HG03039 (cell line): ENCODE measurements around the gene CSGALNACT2.
"Not testable (repeated sequence)": the region's sequence is repeated elsewhere in the genome, so short reads cannot be mapped to it uniquely, and the experiment has no call there.

Source experiments
- ATAC-seq: cut with Tn5 transposase; IDR thresholded peaks from one replicate; pipeline ENCODE4 v1.9.1; 2021; ENCODE audit warnings: mild to moderate bottlenecking, moderate library complexity; ENCODE audit not compliant: unreplicated experiment

Gene CSGALNACT2

GRCh38 chr10:43176271-43176670 lies 38.0 kb downstream of the CSGALNACT2 start:
- no peak for ATAC-seq

- no peak for ATAC-seq
Observed at GRCh38 chr10:43177595-43177994, 39.4 kb downstream of the CSGALNACT2 start.

GRCh38 chr10:43181146-43181545 lies 42.9 kb downstream of the CSGALNACT2 start:
- no peak for ATAC-seq

- ATAC-seq = not testable (repeated sequence)
Observed at GRCh38 chr10:43183764-43184163, 45.5 kb downstream of the CSGALNACT2 start.

GRCh38 chr10:43186150-43186549 lies 47.9 kb downstream of the CSGALNACT2 start:
- ATAC-seq = no peak

- no peak for ATAC-seq
Observed at GRCh38 chr10:43187213-43187612, 49.0 kb downstream of the CSGALNACT2 start.

DNA sequence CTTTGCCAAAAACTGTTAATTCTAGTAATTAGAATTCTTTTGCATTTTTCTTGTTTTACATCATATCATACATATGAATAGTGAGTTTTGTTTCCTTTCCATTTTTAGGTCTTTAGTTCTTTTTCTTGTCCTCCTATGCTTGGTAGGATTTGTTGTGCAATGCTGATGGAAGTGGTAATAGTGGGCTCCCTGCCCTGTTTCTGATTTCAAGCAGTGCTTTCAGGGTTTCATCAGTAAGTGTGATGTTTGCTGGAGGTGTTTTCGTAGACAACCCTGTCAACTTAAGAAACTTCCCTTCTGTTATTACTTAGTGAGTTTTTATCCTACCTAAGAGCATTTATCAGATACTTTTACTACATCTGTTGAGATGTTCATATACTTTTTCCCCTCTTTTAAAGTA lies 50.5 kb downstream of the CSGALNACT2 start:
- ATAC-seq = no peak

- no peak for ATAC-seq
Observed at GRCh38 chr10:43190289-43190688, 52.0 kb downstream of the CSGALNACT2 start.

GRCh38 chr10:43190775-43191174 lies 52.5 kb downstream of the CSGALNACT2 start:
- no peak for ATAC-seq

- ATAC-seq = no peak
Observed at GRCh38 chr10:43192884-43193283, 54.6 kb downstream of the CSGALNACT2 start.

- ATAC-seq = no peak
Observed at GRCh38 chr10:43193496-43194080, 55.3 kb downstream of the CSGALNACT2 start.

- no peak for ATAC-seq
Observed at GRCh38 chr10:43194266-43194665, 56.0 kb downstream of the CSGALNACT2 start.

DNA sequence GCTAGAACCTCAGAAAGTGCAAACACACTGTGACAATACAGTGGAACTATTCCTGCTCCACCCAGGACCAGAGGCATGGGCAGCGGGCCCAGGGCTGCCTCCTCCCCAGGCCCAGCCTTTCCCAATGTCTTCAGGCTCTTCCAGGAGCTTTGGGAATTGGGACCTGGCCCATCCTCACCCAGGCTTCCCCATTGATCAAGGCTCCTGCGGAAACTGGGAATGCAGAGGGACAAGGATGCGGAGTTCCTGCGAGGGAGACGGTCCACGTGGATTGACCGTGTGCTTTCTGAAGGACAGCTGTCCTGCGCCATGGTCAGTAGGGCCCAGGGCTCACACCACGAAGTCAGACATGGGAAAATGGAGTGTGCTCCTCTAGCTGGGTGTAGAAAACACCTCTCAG lies 56.6 kb downstream of the CSGALNACT2 start:
- ATAC-seq = no peak

GRCh38 chr10:43195557-43195956 lies 57.3 kb downstream of the CSGALNACT2 start:
- no peak for ATAC-seq

DNA sequence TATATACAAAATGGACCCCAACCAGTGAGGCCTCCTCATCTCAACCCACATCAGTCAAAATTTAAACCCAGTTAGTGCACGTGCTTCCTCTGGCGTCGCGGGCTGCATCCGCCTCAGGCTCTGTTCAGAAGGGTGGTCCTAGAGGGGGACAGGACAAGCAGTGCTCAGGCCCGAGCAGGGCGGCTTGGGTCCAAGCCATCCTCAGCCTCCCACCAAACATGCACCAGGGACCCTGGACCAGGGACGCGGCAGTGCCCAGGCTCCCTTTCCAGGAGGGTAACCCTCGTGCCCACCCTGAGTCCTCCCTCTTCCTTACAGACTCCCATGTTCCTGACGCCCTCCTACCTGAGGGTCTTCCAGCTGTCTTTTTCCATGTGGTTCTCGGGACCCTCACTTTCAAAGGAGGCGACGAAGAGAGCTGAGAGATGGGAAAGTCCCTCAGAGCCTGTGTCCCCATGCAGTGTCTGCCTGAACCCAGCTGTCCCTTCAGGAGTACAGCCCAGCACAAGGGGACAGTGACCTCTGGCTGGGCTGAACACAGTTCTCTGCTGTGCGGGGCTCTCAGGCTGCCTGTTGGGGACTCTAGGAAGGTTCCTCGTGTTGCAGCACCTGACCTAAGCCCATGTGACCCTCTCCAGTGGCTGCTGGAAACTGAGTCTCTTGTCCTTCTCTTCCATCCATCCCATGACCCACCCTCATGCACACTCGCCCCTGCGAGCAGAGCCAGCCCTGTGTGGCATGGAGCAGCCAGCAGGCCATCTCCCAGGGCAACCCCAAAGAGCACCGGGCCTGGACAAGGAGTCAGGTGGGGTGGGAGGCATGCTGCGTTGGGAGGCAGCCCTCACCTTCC lies 58.1 kb downstream of the CSGALNACT2 start:
- ATAC-seq = no peak

DNA sequence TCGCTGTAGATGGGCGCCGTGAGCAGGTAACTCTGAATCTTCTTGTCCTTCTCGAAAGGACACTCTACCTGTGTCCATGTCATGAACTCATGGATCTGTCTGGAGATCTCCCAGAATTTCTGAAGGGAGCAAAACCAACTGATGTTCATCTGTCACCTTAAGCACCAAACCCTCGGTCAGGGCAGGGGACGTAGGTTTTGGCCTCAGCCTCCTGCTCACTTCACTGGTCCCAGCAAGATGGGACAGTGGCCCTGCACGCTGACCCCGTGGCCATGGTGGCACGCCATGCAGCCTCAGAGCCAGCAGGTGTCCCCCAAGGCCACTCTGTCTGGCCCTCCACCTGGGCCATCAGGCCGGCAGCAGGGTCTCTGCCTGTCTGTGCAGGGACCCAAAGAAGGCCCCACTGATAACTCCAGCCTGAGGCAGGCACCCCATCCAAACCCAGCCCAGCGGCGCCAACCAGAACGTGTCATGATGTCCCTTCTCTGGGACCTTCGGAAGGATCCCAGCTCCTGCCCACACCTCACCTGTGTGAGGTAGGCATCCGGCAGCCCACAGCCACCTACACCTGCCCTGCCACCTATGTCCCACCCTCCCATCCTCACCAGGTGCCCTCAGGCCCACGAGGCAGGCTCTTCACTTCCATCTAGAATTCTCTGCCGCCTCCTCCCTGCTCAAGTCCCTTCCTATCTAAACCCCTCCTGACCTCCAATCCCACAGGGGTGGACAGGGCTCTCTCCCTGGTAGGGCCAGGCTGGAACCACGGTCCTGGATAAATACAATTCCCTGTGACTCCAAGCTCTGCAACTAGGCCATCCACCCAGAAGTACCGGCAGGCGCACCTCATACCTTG lies 59.0 kb downstream of the CSGALNACT2 start:
- no peak for ATAC-seq

DNA sequence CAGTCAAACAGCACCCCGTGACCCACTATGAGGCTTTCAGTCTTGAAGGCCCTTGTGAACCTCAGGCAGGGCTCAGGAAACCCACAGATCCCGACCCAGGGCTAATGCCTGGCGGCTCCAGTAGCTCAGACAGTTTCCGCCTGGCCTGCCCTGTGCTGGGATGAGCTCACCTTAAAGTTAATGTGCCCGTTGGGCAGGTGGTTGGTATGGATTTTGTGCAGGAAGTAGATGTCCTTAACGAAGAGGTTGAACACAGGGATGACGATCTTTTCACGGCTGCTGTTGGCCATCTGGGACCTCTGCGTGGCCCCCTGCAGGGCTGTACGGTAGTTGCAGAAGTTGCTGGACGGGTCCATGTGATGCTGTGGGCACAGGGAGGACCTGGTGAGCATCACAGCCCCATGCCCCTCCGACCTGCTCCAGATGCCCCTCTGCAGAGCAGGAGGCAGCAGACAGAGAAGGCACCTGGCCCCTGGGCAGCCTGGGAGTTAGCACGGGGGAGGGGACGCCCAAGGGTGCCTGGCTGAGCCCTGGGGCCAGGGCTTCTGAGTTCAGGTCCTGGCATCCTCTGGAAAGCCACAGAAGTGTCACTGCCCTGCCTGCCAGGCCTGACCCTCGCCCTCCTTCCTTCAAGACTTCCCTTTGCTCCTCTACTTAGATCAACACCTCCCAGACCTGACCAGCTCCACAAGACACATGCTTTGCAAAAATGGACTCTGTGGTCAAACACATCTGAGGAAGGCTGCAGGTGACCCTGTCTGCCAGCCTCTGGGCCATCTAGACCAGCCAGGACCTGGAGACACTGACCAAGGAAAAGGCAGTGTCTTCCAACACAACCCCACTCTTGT lies 59.8 kb downstream of the CSGALNACT2 start:
- ATAC-seq = no peak

DNA sequence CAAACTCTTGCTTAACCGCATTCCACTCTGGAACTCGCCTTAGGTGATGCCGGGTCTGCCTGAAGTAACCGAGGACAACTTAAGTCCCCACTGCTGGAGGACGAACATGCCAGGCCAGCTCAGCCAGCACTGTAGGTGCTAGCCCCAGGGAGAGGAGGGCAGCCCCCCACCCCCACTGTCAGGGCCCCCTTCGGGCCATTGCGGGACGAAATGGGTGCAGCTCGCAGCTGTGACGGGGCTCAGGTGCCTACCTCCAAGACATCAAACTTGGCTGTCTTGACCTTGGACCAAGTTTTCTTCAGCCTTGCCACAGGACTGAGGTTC lies 60.4 kb downstream of the CSGALNACT2 start:
- ATAC-seq = no peak

DNA sequence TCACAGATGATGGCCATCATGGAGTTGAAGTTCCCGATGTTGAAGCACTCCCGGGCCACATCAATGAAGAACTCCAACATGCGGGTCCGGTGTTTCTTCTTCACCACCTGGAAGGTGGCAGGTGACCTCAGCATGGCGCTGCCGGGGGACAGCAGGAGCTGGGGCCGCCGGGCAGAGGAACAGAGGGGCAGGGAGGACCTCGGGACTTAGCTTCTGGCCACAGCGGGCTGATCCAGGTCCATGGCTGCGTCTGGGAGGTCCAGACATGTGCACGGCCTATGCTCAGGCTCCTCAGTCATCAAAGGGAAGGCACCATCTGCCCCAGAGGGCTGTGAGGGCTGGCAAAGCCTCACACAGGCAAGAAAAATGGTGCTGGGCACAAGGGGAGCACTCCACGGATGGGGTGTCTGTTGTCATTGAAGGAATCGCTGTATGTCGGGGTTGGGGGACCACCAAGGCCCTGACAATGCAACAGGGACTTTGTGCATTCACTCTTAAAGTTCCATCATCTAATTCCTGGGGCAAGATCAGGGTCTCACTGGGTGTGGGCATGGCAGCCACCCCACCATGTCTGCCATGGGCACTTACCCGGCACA lies 60.9 kb downstream of the CSGALNACT2 start:
- ATAC-seq = no peak
